Body of pancreas (tissue), 4 donors: Measurements from ENCODE around the gene ABI3. TPM values are rescaled to one million over a fixed set of nuclear protein-coding genes. Genes with fewer than 3 reads are reported as not detected.

Experiments
- ATAC-seq: fragments of 150-250 bp; one replicate; pipeline ENCODE4 v1.9.1; 2016
- DNase-seq, 4 donors: peaks; one replicate each; pipeline ENCODE4 v3.0.0-alpha.2; 2019
- H3K27ac ChIP-seq, 4 donors: fragments of 200-600 bp; sonication (generic); 1 replicate in 3 of 4; 2 replicates in 1 of 4; pipeline versions ENCODE4 v1.5.1 to v1.6.1; 2016 to 2019; ENCODE audit warnings: mild to moderate bottlenecking in 1 of 4, mixed read lengths in 1 of 4, moderate library complexity in 1 of 4
- H3K27me3 ChIP-seq, 2 donors: fragments of 200-600 bp; sonication (generic); one replicate each; pipeline ENCODE4 v1.6.0; 2016; ENCODE audit warnings: mild to moderate bottlenecking in 1 of 2
- H3K36me3 ChIP-seq, 2 donors: fragments of 200-600 bp; sonication (generic); replicated peaks in 1 of 2; 2 replicates each; pipeline ENCODE4 v1.5.1; 2016; ENCODE audit warnings: low read depth in 2 of 2; ENCODE audit not compliant: insufficient read depth in 1 of 2
- H3K4me1 ChIP-seq: fragments of 200-600 bp; sonication (generic); one replicate; pipeline ENCODE4 v1.6.0; 2016
- H3K4me3 ChIP-seq, 2 donors: fragments of 200-600 bp; sonication (generic); 1 replicate in 1 of 2; 2 replicates in 1 of 2; pipeline ENCODE4 v1.5.1; 2016 to 2019
- H3K9me3 ChIP-seq, 3 donors: fragments of 200-600 bp; sonication (generic); 1 replicate in 2 of 3; 2 replicates in 1 of 3; pipeline ENCODE4 v1.5.1; 2016
- CTCF ChIP-seq, 7 experiments: fragments of 450-650 bp in 4 of 7; fragments of 200-600 bp in 3 of 7; sonication (generic) in 3 of 7; IDR thresholded peaks; one replicate each; pipeline ENCODE4 v1.5.1; 2016 to 2019; ENCODE audit warnings: antibody characterized with exemption in 7 of 7
- POLR2A ChIP-seq, 3 donors: fragments of 450-650 bp; IDR thresholded peaks; one replicate each; pipeline ENCODE4 v1.6.1; 2016; ENCODE audit warnings: antibody characterized with exemption in 3 of 3, mild to moderate bottlenecking in 2 of 3
- WGBS, 2 donors: methylation state at CpG; one replicate each; pipeline ENCODE4 v1.1.5; 2017; 5-methylcytosine and 5-hydroxymethylcytosine counted together
- intact Hi-C: fragments of 100-400 bp; cut with DNase I; formaldehyde crosslinking; loops from one replicate; pipeline ENCODE4 v1.15.1; 2023
- total RNA-seq, 2 donors: library from RNA; depleted of rRNA; stranded (reverse); fragments of >200 nt; gene quantifications; one replicate each; pipeline ENCODE4 v1.1.0, GENCODE V29; 2016

Gene ABI3
- total RNA-seq, 2 donors from 2014 or later = 4.9 to 6.3 TPM

GRCh38 chr17:49266233-49266632 lies 55.7 kb downstream of the ABI3 start:
- Histone ChIP-seq H3K27ac (no peak overlapping the region), H3K27me3 (no peaks in the 10 kb centered on the region), H3K4me3 (no peak overlapping the region), H3K4me1 (no peaks in the 10 kb centered on the region), H3K36me3 (no peaks in the 10 kb centered on the region), H3K9me3 (no peaks in the 10 kb centered on the region)
- TF ChIP-seq POLR2A (IDR thresholded peaks at IDR 0.05) (no peak), CTCF (IDR thresholded peaks at IDR 0.05) (no peak)
- 86 to 97% methylated on average over 2 of the region's 2 CpGs for WGBS, 2 donors
- intact Hi-C loops = no loop called here
- DNase-seq = no peak
- no peak for ATAC-seq

- ATAC-seq (no peak), DNase-seq (no peak)
- WGBS, 2 donors = 70 to 73% methylated on average over 2 to 3 of the region's 3 CpGs
- no peak overlapping the region for H3K27ac ChIP-seq
- intact Hi-C loops = no loop called here
- TF ChIP-seq CTCF (IDR thresholded peaks at IDR 0.05) = no peak
- TF ChIP-seq POLR2A (IDR thresholded peaks at IDR 0.05) = no peak
- no peaks in the 10 kb centered on the region for H3K36me3 ChIP-seq
- no peaks in the 10 kb centered on the region for H3K27me3 ChIP-seq
- H3K4me3 ChIP-seq = no peak overlapping the region
- H3K9me3 ChIP-seq = no peaks in the 10 kb centered on the region
- H3K4me1 ChIP-seq = no peaks in the 10 kb centered on the region
Measured at GRCh38 chr17:49267912-49268311, 57.4 kb downstream of the ABI3 start.

GRCh38 chr17:49269356-49269755 lies 58.8 kb downstream of the ABI3 start:
- Histone ChIP-seq H3K27ac (no peak overlapping the region), H3K36me3 (no peaks in the 10 kb centered on the region), H3K4me3 (no peak overlapping the region), H3K9me3 (no peaks in the 10 kb centered on the region), H3K4me1 (no peaks in the 10 kb centered on the region), H3K27me3 (no peaks in the 10 kb centered on the region)
- ATAC-seq (no peak), DNase-seq (no peak)
- no peak for TF ChIP-seq CTCF (IDR thresholded peaks at IDR 0.05)
- no peak for TF ChIP-seq POLR2A (IDR thresholded peaks at IDR 0.05)
- 70 to 75% methylated on average over 5 of the region's 5 CpGs for WGBS, 2 donors
- intact Hi-C loops = no loop called here

Other genes starting within 250 kb of the ABI3 start
- gene GIP, start 242.1 kb upstream of the ABI3 start, total RNA-seq = not detected
- gene IGF2BP1, start 213.3 kb upstream of the ABI3 start, total RNA-seq = not detected
- gene B4GALNT2, start 77.9 kb upstream of the ABI3 start, total RNA-seq = not detected
- gene GNGT2, start 133 bp upstream of the ABI3 start, total RNA-seq = 10 to 100 TPM in 1 of 2 donors, not detected in 1; 16.8 TPM
- gene PHOSPHO1, start 20.1 kb downstream of the ABI3 start, total RNA-seq = 10 to 100 TPM in 1 of 2 donors, not detected in 1; 13.5 TPM
- gene ZNF652, start 151.5 kb downstream of the ABI3 start, total RNA-seq = 10 to 100 TPM; 26.4 to 36.1 TPM
- gene PHB1, start 204.2 kb downstream of the ABI3 start, total RNA-seq = 10 to 100 TPM; 37.1 to 38.6 TPM